HepG2 (cell line): ENCODE results near the gene DZANK1. TPM values are rescaled to one million over a fixed set of nuclear protein-coding genes. Genes with fewer than 3 reads are reported as not detected.

Source experiments
- CSRNP2 ChIP-seq: sonication (generic); formaldehyde crosslinking; conservative IDR thresholded peaks from 2 replicates; pipeline ENCODE4 v1.8.0; 2022; ENCODE audit warnings: low read depth, missing genetic modification reagents
- EEA1 ChIP-seq: sonication (generic); formaldehyde crosslinking; IDR thresholded peaks from 2 replicates; pipeline ENCODE4 v1.5.1; 2020; ENCODE audit warnings: mild to moderate bottlenecking, missing genetic modification reagents, borderline replicate concordance
- EHMT2 ChIP-seq: fragments of 200-600 bp; sonication (generic); IDR thresholded peaks from 2 replicates; pipeline ENCODE4 v1.7.0; 2017; ENCODE audit warnings: antibody characterized with exemption, low read depth, low read length, borderline replicate concordance
- GFI1 ChIP-seq: sonication (generic); formaldehyde crosslinking; IDR thresholded peaks from 2 replicates; pipeline ENCODE4 v1.5.0; 2020; ENCODE audit warnings: missing genetic modification reagents, mild to moderate bottlenecking, borderline replicate concordance
- HNRNPLL ChIP-seq: fragments of 200-400 bp; formaldehyde crosslinking; IDR thresholded peaks from 2 replicates; pipeline ENCODE4 v1.6.1; 2017; ENCODE audit warnings: mild to moderate bottlenecking, low read depth, low read length; ENCODE audit not compliant: poor library complexity, severe bottlenecking
- NR2C2 ChIP-seq: sonication (generic); formaldehyde crosslinking; IDR thresholded peaks from 2 replicates; pipeline ENCODE4 v1.4.0; 2020; ENCODE audit warnings: missing genetic modification reagents, mild to moderate bottlenecking, moderate library complexity, borderline replicate concordance
- PPARG ChIP-seq: conservative IDR thresholded peaks from 2 replicates; pipeline ENCODE4 v1.6.1; 2016; ENCODE audit warnings: missing biosample characterization, missing genetic modification reagents
- PRDM10 ChIP-seq: sonication (generic); formaldehyde crosslinking; IDR thresholded peaks from 2 replicates; pipeline ENCODE4 v1.4.0; 2020; ENCODE audit warnings: low read depth, missing genetic modification reagents
- SCMH1 ChIP-seq: sonication (generic); formaldehyde crosslinking; IDR thresholded peaks from 2 replicates; pipeline ENCODE4 v1.9.0; 2021; ENCODE audit warnings: missing genetic modification reagents, mild to moderate bottlenecking, borderline replicate concordance
- SMARCC2 ChIP-seq: fragments of 450-650 bp; IDR thresholded peaks from 2 replicates; pipeline ENCODE4 v1.6.1; 2017; ENCODE audit warnings: antibody characterized with exemption, mild to moderate bottlenecking
- TAF15 ChIP-seq: fragments of 200-400 bp; formaldehyde crosslinking; IDR thresholded peaks from one replicate; pipeline ENCODE4 v1.6.1; 2018; ENCODE audit warnings: mild to moderate bottlenecking, low read depth, low read length; ENCODE audit not compliant: poor library complexity, severe bottlenecking
- TEAD3 ChIP-seq: optimal IDR thresholded peaks from 2 replicates; pipeline ENCODE3; 2016; ENCODE audit warnings: borderline replicate concordance
- ZNF10 ChIP-seq: sonication (generic); formaldehyde crosslinking; IDR thresholded peaks from 2 replicates; pipeline ENCODE4 v1.4.0; 2020; ENCODE audit warnings: mild to moderate bottlenecking, low read depth, missing genetic modification reagents, borderline replicate concordance
- ZNF317 ChIP-seq: sonication (generic); formaldehyde crosslinking; IDR thresholded peaks from 2 replicates; pipeline ENCODE4 v1.5.0; 2020; ENCODE audit warnings: mild to moderate bottlenecking, missing genetic modification reagents
- ZNF34 ChIP-seq: sonication (generic); formaldehyde crosslinking; IDR thresholded peaks from 2 replicates; pipeline ENCODE4 v1.4.0; 2020; ENCODE audit warnings: mild to moderate bottlenecking, missing genetic modification reagents, borderline replicate concordance
- ZNF362 ChIP-seq: sonication (generic); formaldehyde crosslinking; IDR thresholded peaks from 2 replicates; pipeline ENCODE4 v1.4.0; 2020; ENCODE audit warnings: missing genetic modification reagents, mild to moderate bottlenecking, borderline replicate concordance
- ZNF766 ChIP-seq: sonication (generic); formaldehyde crosslinking; IDR thresholded peaks from 2 replicates; pipeline ENCODE4 v1.5.0; 2020; ENCODE audit warnings: missing genetic modification reagents, borderline replicate concordance
- polyA plus RNA-seq, 8 experiments: library from polyadenylated mRNA; depleted of rRNA in 3 of 8; stranded (reverse) in 7 of 8; unstranded in 1 of 8; fragments of >200 nt; fragmentation: Illumina TruSeq in 4 of 8; extraction: Trizol in 4 of 8; gene quantifications; 2 replicates each; pipeline versions ENCODE4 v1.2.1 to v1.2.3, GENCODE V29; 2011 to 2016; ENCODE audit warnings: low read depth in 4 of 8, missing spikeins in 1 of 8, mixed read lengths in 1 of 8; ENCODE audit not compliant: insufficient read depth in 1 of 8
- total RNA-seq, 5 experiments: library from RNA; depleted of rRNA; stranded (reverse); fragments of >200 nt; fragmentation: Illumina TruSeq; extraction: Trizol; gene quantifications; 2 replicates each; pipeline ENCODE4 v1.2.3, GENCODE V29; 2016; ENCODE audit warnings: low read depth in 1 of 5
- TF ChIP-seq, protein P1 (sequence below), 2 experiments: IDR thresholded peaks; 2 replicates each; pipeline ENCODE4 v1.6.1; 2011 to 2012; ENCODE audit warnings: low read length in 2 of 2, borderline replicate concordance in 1 of 2, low read depth in 1 of 2, mild to moderate bottlenecking in 1 of 2, moderate library complexity in 1 of 2

The DZANK1 gene
- total and polyA plus RNA-seq, 2 of the 13 experiments (the other 11 are each of a cell fraction or from before 2014, with no cell fraction given), result 1.6 to 3.2 TPM

GRCh38 chr20:18428490-18429173, 38.2 kb downstream of the DZANK1 start (continued):
- TF ChIP-seq, protein P1, sequence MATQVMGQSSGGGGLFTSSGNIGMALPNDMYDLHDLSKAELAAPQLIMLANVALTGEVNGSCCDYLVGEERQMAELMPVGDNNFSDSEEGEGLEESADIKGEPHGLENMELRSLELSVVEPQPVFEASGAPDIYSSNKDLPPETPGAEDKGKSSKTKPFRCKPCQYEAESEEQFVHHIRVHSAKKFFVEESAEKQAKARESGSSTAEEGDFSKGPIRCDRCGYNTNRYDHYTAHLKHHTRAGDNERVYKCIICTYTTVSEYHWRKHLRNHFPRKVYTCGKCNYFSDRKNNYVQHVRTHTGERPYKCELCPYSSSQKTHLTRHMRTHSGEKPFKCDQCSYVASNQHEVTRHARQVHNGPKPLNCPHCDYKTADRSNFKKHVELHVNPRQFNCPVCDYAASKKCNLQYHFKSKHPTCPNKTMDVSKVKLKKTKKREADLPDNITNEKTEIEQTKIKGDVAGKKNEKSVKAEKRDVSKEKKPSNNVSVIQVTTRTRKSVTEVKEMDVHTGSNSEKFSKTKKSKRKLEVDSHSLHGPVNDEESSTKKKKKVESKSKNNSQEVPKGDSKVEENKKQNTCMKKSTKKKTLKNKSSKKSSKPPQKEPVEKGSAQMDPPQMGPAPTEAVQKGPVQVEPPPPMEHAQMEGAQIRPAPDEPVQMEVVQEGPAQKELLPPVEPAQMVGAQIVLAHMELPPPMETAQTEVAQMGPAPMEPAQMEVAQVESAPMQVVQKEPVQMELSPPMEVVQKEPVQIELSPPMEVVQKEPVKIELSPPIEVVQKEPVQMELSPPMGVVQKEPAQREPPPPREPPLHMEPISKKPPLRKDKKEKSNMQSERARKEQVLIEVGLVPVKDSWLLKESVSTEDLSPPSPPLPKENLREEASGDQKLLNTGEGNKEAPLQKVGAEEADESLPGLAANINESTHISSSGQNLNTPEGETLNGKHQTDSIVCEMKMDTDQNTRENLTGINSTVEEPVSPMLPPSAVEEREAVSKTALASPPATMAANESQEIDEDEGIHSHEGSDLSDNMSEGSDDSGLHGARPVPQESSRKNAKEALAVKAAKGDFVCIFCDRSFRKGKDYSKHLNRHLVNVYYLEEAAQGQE (IDR thresholded peaks at IDR 0.05; ENCODE audit: borderline replicate concordance in 1 of 2, low read depth in 1 of 2, low read length in 2 of 2), result no peak
- TF ChIP-seq EEA1 (CRISPR knock-in tag), result no peak
- TF ChIP-seq HNRNPLL, result no peak
- no peak for TF ChIP-seq GFI1
- no peak for TF ChIP-seq NR2C2 (CRISPR knock-in tag)
- TF ChIP-seq SMARCC2, result no peak
- no peak for TF ChIP-seq TAF15
- TF ChIP-seq ZNF34, result no peak
- TF ChIP-seq ZNF10 (CRISPR knock-in tag), result no peak
- no peak for TF ChIP-seq ZNF362 (CRISPR knock-in tag)
- TF ChIP-seq TEAD3, result peak; percentile 10
- TF ChIP-seq ZNF317 (CRISPR knock-in tag), result no peak
- TF ChIP-seq PPARG, result no peak
- TF ChIP-seq ZNF766 (CRISPR knock-in tag), result no peak
- peak; percentile 80 for TF ChIP-seq EHMT2
- no peak for TF ChIP-seq CSRNP2
- peak; percentile 69; the same call in 1 of the 2 replicates for TF ChIP-seq PRDM10
- TF ChIP-seq SCMH1 (CRISPR knock-in tag), result no peak
